NCI-H1105 (cell line): ENCODE results near the gene TMEM143.
"Not testable (repeated sequence)": the region's sequence is repeated elsewhere in the genome, so short reads cannot be mapped to it uniquely, and the experiment has no call there.

Source experiments
- DNase-seq: peaks from one replicate; lab custom pipeline; 2025; lab: John Stamatoyannopoulos, UW

The TMEM143 gene

DNA sequence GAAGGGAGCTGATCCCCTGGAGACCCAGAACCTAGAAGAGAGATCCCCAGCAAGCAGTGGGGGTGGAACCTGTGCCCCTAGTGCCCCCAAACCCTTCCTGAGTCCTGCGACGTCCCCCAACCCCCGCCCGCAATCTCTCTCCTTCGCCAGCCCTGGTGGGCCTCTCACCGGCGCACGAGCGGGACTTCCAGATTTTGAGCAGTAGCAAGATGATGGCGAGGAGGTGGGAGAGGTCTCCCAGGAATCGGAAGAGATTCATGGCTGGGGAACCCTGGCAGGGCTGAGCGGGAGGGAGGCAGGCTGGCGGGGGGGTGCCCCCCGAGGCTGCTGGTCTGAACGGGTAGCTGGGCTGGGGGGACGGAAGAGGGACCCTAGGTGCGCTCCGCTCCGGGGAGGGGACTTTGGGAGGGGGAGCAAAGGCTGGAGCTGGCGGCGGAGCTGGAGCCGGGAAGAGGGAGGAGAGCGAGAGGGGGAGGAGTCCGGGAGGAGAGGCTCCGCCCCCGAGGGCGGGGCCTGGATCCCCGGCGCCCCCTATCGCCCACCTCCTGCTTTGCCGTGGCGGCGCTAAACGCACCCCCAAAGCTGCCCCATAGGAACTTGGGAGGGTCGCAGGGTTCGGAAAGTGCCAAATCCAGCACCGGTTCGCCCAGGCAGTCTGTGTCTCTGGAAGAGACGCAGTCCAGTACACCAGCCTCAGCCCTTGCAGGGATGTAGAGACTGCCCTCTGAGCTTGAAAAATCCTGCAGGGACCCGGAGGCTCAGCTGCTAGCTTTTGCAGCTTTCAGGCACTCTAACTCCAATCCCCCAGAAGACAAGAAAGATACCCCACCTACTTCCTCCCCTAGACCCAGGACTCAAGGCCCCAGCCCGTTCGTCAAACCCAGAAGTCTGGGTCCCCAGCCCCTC is 27.6 kb upstream of the TMEM143 start, which contains the start of gene KDELR1:
Gene KDELR1 (minus strand): TSS at position 452 of the 906 bp plus-strand sequence. CDS start 193 bp downstream, at position 259.
- peak; percentile 33 for DNase-seq

- DNase-seq = peak; percentile 39
These were observed 26.7 kb upstream of the TMEM143 start for GRCh38 chr19:48390188-48391099.

DNA sequence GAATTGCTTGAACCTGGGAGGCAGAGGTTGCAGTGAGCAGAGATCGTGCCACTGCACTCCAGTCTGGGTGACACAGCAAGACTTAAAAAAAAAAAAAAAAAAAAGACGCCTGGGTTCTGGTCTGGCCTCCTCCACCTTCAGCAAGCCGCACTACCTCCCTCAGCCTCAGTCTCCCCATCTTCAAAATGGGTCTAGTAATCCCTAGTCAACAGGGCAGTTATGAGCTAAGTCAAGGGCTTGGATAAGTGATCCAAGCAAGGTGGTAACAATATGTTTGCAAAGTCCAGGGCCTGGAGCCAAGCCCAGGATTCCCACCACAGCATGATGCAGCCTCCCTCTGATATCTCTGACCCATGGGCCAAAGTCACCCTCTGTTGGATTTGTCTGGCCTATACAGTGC is 23.2 kb upstream of the TMEM143 start:
- no peak for DNase-seq

DNA sequence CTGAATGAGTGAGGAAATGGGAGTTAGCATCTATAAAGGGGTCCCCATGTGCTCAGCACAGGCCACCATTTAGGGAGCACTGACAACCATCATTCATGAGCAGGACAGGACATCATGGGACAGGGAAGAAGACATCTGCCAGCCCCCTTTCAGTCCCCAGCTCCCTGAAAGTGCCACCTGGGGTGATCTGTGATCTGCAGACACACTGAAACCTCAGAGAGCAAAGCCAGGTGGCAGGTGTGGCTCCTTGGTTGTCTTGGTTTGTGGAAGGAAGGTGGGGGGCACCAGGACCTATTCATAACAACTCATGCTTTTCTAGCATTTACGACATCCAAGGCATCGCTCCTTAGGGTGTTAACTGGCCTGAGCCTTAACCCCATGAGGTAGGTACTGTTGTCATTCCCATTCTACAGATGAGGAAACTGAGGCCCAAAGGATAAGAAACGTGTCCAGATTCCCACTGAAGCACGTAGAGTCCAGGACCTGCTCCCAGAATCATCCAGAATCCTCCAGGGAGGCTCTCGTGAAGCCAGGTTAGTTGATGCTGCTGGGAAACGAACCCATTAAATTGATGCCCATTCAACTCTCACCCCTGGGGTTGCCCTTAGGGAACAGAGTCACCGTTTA is 21.8 kb upstream of the TMEM143 start:
- DNase-seq = no peak

GRCh38 chr19:48382286-48382685 is 18.5 kb upstream of the TMEM143 start:
- DNase-seq = no peak

DNA sequence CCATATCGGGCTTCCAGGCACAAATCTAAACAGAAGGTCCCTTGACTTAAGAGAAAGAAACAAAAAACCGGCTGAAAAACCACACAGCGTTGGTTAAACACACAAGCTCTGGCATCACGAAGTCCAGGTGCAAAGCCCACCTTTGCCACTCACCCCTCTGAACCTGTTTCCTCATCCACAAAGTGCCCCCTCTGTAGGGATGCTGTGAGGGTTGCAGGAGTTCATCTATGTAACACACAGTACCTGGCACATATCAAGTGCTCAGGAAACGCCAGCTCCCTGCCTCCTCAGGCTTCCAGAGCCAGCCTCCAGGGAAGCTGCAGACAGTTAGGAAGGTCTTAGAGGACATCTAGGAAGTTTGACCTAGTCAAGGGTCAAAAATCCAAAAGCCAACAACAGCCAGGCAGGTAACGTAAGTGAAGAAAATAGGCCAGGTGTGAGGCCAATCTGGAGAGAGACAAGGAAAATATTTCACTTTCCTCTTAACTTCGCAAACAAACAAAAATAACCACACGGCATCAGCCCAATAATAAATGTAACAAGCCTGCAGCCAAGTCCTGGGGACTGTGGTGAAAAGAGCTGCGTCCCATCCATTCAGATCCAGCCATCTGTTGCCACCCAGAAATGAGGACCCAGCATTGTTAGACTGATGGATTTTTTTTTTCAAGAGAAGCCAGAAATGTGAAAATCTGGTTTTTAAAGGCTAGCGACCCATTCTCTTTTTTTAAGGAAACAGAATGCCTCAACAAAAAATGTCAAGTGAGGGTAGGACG is 17.6 kb upstream of the TMEM143 start:
- no peak for DNase-seq

- no peak for DNase-seq
These were observed 15.3 kb upstream of the TMEM143 start for GRCh38 chr19:48379058-48379457.

- DNase-seq = no peak
These were observed 14.4 kb upstream of the TMEM143 start for GRCh38 chr19:48378194-48378570.

- no peak for DNase-seq
These were observed 9.8 kb upstream of the TMEM143 start for GRCh38 chr19:48373567-48373966.

DNA sequence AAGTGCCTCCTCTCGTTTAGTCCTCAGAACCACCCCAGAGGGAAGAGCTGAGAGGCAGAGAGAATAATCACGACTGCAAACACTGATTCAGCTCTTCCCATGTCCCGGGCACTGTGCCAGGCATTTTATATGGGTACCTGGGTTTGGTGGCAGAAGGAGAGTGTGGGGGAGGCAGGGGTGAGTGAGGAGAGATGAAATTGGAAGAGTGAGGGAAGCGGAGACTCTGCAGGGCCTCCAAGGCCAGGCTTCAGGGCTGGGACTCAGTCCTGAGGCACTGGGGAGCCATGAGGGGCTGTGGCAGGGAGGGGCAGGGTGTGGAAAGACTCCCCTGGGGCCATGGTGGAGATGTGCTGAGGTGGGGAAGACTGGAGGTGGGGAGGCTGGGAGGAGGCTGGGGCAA is 9.2 kb upstream of the TMEM143 start:
- peak; percentile 82 for DNase-seq

DNA sequence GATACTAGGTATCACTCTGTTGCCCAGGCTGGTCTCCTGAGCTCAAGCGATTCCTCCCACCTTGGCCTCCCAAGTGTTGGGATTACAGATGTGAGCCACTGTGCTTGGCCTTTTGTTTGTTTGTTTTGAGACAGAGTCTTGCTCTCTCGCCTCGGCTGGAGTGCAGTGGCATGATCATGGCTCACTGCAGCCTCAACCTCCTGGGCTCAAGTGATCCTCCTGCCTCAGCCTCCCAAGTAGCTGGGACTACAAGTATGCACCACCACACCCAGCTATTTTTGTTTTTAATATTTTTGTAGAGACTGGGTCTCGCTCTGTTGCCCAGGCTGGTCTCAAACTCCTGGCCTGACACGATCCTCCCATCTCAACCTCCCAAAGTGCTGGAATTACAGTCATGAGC is 8.0 kb upstream of the TMEM143 start:
- DNase-seq = not testable (repeated sequence)

DNA sequence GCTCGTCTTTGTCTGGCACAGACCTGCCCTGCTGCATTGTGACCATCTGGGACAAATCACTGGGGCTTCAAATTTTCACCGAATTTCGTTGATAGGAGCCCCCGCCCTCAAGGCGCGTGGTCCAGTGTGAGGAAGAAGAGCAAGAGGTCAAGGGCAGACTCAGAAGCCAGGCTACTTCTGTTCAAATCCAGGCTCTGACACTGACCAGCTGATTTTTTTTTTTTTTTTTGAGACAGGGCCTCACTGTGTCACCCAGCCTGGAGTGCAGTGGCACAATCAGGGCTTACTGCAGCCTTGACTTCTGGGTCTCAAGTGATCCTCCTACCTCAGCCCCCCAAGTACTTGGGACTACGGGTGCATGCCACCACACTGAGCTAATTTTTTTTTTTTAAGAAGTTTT is 7.6 kb upstream of the TMEM143 start:
- no peak for DNase-seq

DNA sequence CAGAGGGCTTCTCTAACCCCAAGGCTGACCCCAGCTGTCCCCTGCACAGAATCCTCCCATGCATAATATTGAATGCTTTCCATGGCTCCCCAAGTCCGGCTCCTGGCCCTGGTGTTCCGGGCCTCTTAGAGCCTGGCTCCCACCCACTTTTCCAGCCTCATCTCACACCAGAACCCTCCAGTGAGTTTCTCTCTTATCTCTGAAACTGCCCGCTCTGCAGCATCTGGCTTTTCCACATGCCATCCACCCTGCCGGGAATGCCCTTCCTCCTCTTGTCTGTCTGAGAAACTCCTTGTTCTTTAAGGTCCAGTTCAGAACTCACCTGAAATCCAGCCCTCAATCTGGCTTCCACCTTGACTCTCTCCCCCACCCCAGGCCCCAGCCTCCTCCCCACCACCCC is 7.2 kb upstream of the TMEM143 start:
- no peak for DNase-seq

DNA sequence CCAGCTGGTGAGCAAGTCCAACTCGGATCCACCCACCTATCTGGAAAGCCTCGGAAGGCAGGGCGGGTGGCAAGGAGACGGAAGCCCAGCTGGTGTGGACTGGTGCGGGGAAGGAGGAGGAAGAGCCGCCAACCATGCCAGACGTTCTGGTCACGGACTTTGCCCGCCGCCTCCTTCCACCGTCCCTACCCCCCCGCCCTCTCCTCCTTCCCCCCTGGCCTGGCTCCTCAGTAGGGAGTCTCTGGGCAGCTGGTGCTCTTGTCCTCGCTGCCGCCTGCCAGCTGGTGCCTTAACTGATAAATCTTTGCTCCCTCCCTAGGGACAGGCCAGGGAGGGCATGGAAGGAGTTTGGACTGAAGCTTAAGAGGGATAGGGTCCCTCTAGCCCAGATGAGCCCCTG is 5.2 kb upstream of the TMEM143 start:
- DNase-seq = no peak

DNA sequence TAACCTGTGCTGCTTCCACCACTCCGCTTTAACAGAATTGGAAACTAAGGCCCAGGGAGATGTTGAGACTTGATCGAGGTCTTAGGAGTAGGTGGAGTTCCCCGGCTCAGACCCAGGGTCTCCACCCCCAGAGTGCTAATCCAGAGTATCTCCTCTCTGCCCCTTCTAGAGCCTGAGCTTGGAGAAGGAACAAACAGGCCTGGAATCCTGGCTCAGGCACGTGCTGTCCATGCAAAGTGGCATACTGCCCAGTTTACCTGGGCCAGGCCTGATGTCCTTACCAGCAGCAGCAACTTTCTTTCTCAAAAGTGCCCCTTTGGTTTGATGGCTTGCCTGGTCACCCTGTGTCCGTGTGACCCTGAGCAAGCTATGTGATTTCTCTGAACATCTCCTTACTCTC is 4.1 kb upstream of the TMEM143 start:
- DNase-seq = no peak

- no peak for DNase-seq
These were observed 1.9 kb upstream of the TMEM143 start for GRCh38 chr19:48365602-48366001.

- DNase-seq = no peak
These were observed 1.0 kb upstream of the TMEM143 start for GRCh38 chr19:48364598-48365348.

DNA sequence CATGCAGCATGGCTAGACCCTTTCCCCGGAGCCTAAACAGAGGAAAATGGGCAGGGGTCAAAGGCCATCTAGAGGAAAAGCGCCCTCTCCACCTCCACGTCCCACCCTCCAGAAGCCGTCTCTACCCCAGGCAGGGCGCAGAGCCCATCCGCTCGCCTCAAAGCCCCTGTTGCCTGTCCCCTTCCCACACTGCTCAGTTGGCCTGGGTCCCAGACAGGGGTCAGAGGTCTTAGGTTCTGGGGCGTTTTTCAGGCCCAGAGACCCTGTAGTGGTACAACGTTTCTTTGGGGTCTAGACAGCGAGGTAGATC is 285 bp downstream of the TMEM143 start:
- DNase-seq = no peak

GRCh38 chr19:48362716-48363499 is 832 bp downstream of the TMEM143 start:
- peak; percentile 96 for DNase-seq

DNA sequence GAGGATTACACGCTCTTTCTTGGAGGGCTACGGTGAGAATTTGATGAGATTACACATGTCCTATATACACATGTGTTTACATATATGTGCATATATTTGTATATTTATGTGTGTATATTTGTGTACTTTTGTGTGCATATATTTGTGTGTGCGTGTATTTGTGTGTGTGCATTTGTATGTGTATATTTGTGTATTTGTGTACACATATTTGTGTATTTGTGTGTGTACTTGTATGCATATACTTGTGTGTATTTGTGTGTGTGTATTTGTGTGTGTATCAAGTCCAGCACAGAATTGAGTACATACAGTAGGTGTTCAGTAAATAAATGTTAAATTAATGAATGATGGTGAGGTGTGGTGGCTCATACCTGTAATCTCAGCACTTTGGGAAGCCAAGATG is 1.8 kb downstream of the TMEM143 start:
- no peak for DNase-seq
